Effector memory CD8-positive, alpha-beta T cell (primary cell): Measurements from ENCODE around the gene DNAJC7.
A peak's percentile ranks its signal among the peaks of the same experiment; 100 is the strongest.
"Not testable (repeated sequence)": the region's sequence is repeated elsewhere in the genome, so short reads cannot be mapped to it uniquely, and the experiment has no call there.

Source experiments
- ATAC-seq: fragments of 150-1000 bp; cut with Tn5 transposase; replicated peaks from 2 replicates; pipeline ENCODE4 v1.10.0; 2021; ENCODE audit warnings: mild to moderate bottlenecking, moderate library complexity
- DNase-seq, 3 experiments: peaks; one replicate each; pipeline ENCODE4 v3.0.0; 2021
- H3K27ac Mint-ChIP-seq, 2 donors: one replicate each; pipeline ENCODE4 v1.8.0; 2022; ENCODE audit warnings: mild to moderate bottlenecking in 2 of 2, mixed read lengths in 2 of 2, moderate library complexity in 2 of 2
- H3K27me3 Mint-ChIP-seq, 2 donors: one replicate each; pipeline ENCODE4 v1.8.0; 2022; ENCODE audit warnings: mixed read lengths in 2 of 2
- H3K36me3 Mint-ChIP-seq: one replicate; pipeline ENCODE4 v1.8.0; 2022; ENCODE audit warnings: mild to moderate bottlenecking, moderate library complexity, mixed read lengths; ENCODE audit not compliant: insufficient read depth
- H3K4me1 Mint-ChIP-seq, 2 donors: one replicate each; pipeline ENCODE4 v1.8.0; 2022; ENCODE audit warnings: low read depth in 2 of 2, mixed read lengths in 2 of 2
- H3K4me3 Mint-ChIP-seq, 2 donors: one replicate each; pipeline ENCODE4 v1.8.0; 2022; ENCODE audit warnings: mild to moderate bottlenecking in 2 of 2, mixed read lengths in 2 of 2, moderate library complexity in 2 of 2
- H3K9me3 Mint-ChIP-seq, 2 donors: one replicate each; pipeline ENCODE4 v1.8.0; 2022; ENCODE audit warnings: mixed read lengths in 2 of 2

Gene DNAJC7

DNA sequence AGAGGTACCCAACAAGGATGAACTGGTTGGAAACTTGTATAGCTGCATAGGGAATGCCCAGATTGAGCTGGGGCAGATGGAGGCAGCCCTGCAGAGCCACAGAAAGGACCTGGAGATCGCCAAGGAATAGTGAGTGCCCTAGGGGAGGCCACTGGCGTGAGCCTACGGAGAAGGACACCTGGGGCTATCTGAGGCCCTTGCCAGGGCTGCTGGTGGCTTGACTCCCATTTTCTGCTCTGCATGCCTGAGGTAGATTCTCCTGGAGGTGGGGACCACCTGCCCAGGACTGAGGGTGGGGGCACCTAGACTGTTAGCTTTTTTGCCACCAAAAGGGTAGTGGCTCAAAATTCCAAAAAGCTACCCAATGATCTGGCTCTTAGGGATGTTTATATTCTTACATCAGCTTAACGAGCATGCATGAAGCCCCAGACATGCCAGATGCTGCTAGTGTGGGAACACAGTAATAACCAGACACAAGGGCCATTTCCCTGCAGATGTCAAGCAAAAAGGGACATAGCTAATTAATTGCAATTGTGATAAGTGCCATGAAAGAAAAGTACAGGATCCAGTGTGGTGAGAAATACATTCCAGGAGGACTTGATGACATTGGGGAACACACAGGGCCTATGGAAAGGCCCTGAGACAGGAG is 78.1 kb downstream of the DNAJC7 start:
- peaks cover 4 to 28% of the 10 kb centered on the region in 2 donors for H3K27me3 Mint-ChIP-seq
- peaks cover 7% of the 10 kb centered on the region for H3K36me3 Mint-ChIP-seq
- H3K4me1 Mint-ChIP-seq = no peaks in the 10 kb centered on the region
- DNase-seq (no peak), ATAC-seq (no peak)
- no peaks in the 10 kb centered on the region for H3K9me3 Mint-ChIP-seq
- no peak overlapping the region for H3K4me3 Mint-ChIP-seq
- peak overlapping the region in 1 of 2 donors; percentile 38 for H3K27ac Mint-ChIP-seq

DNA sequence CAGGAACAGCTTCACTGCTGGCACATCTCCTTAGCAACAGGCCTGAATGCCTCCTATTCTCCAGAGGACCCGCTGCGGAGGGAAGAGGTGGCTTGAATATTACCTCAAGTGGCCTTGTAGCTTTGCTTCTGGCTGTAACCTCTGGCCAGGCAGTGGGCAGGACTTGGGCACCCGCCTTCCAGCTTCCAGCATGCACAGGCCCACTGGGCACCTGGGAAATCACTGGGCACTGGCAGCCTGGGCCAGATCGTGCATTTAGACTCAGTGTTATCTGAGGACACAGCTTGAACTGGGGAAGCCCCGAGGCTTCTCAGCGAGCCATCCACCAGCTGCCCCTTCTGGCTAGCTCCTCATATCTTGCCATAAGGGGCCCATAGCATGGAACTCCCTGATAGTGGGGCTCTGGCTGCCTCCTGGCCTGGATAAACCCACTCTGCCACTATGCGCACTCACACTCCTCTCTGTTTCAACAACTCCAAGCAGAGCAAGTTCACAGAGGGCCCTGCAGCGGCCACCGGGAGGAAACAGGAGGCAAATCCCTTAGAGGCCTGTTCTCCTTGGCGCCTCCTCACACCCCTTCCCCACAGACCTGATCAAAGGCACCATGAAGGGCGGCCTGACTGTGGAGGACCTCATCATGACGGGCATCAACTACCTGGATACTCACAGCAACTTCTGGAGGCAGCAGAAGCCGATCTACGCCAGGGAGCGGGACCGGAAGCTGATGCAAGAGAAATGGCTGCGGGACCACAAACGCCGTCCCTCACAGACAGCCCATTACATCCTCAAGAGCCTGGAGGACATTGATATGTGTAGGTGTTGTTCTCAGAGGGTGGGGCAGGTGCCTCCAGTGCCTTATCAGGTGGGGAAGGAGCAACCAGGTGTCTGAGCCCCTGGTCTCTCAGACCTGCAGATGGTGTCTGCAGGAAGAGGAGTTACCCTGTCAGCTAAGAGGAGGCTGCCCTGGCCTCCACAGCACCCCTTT is 79.0 kb downstream of the DNAJC7 start:
- no peak for DNase-seq

DNA sequence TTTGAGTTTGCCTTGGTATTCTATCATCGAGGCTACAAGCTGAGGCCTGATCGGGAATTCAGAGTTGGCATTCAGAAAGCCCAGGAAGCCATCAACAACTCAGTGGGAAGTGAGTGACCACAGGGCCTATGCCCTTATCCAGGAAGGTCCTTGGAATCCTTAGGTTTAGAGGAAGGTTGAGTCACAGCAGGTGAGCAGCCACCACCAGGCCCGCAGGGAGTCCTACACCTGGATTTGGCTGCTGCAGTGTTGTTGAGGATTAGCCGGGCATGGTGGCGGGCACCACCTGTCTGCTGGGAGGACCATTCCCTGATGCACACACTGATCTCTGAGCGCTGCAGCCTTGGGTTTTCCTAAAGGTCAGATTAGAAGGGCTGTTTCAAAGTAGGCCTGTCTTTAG is 81.6 kb downstream of the DNAJC7 start:
- peaks cover 4 to 19% of the 10 kb centered on the region in 2 donors for H3K27me3 Mint-ChIP-seq
- ATAC-seq = no peak
- no peak overlapping the region for H3K4me3 Mint-ChIP-seq
- H3K9me3 Mint-ChIP-seq = no peaks in the 10 kb centered on the region
- peaks cover 14% of the 10 kb centered on the region for H3K36me3 Mint-ChIP-seq
- H3K4me1 Mint-ChIP-seq = peaks cover 0 to under 1% of the 10 kb centered on the region in 2 donors
- no peak for DNase-seq
- H3K27ac Mint-ChIP-seq = no peak overlapping the region

More for the DNA sequence above, 79.0 kb downstream of the DNAJC7 start:
- H3K27ac Mint-ChIP-seq = peak overlapping the region in 1 of 2 donors; percentile 38
- ATAC-seq = no peak
- H3K4me3 Mint-ChIP-seq = no peak overlapping the region
- H3K9me3 Mint-ChIP-seq = no peaks in the 10 kb centered on the region
- H3K27me3 Mint-ChIP-seq = peaks cover 4 to 28% of the 10 kb centered on the region in 2 donors
- H3K4me1 Mint-ChIP-seq = no peaks in the 10 kb centered on the region
- peaks cover 7% of the 10 kb centered on the region for H3K36me3 Mint-ChIP-seq

- Mint-ChIP-seq H3K27me3 (peaks cover 0 to 4% of the 10 kb centered on the region in 2 donors), H3K9me3 (no peaks in the 10 kb centered on the region), H3K4me3 (no peak overlapping the region), H3K4me1 (peaks cover 12 to 18% of the 10 kb centered on the region in 2 donors), H3K27ac (peak overlapping the region in 1 of 2 donors; percentile 62), H3K36me3 (peaks cover 11% of the 10 kb centered on the region)
- no peak for ATAC-seq
- no peak for DNase-seq
Measured at GRCh38 chr17:41932816-41933389, 84.3 kb downstream of the DNAJC7 start.

- H3K9me3 Mint-ChIP-seq, ATAC-seq, DNase-seq, H3K27me3 Mint-ChIP-seq: not testable (repeated sequence)
- Mint-ChIP-seq H3K4me3 (peak overlapping the region in 1 of 2 donors; percentile 86), H3K27ac (peak overlapping the region; percentile 91 to 93), H3K36me3 (peaks cover 11% of the 10 kb centered on the region), H3K4me1 (peaks cover 12 to 18% of the 10 kb centered on the region in 2 donors)
Measured at GRCh38 chr17:41931715-41932114, 85.5 kb downstream of the DNAJC7 start.

- Mint-ChIP-seq H3K4me1 (peaks cover 12 to 18% of the 10 kb centered on the region in 2 donors), H3K27ac (peak overlapping the region; percentile 91 to 93), H3K36me3 (peaks cover 11% of the 10 kb centered on the region), H3K4me3 (peak overlapping the region; percentile 86 to 89)
- not testable (repeated sequence) for DNase-seq, H3K27me3 Mint-ChIP-seq, H3K9me3 Mint-ChIP-seq
- ATAC-seq = peak; percentile 55
Measured at GRCh38 chr17:41930833-41931156, 86.4 kb downstream of the DNAJC7 start.

- Mint-ChIP-seq H3K27me3 (peaks cover 0 to 4% of the 10 kb centered on the region in 2 donors), H3K4me3 (peak within 1 kb of the TSS; percentile 86 to 89), H3K9me3 (no peaks in the 10 kb centered on the region), H3K4me1 (peaks cover 12 to 18% of the 10 kb centered on the region in 2 donors), H3K36me3 (peaks cover 11% of the 10 kb centered on the region), H3K27ac (peak within 1 kb of the TSS; percentile 91 to 93)
- ATAC-seq (peak; percentile 98), DNase-seq (peak; percentile 92 to 94 (median 94))
Measured at GRCh38 chr17:41930009-41930832, 87.0 kb downstream of the DNAJC7 start, which contains the start of gene ODAD4. Gene ODAD4, plus strand, starts transcription at chr17:41930617. Its CDS starts 107 bp downstream, at chr17:41930724.

- H3K36me3 Mint-ChIP-seq = peaks cover 11% of the 10 kb centered on the region
- H3K4me1 Mint-ChIP-seq = peaks cover 12 to 18% of the 10 kb centered on the region in 2 donors
- H3K27ac Mint-ChIP-seq = peak overlapping the region; percentile 91 to 93
Measured at GRCh38 chr17:41928693-41929251, 88.5 kb downstream of the DNAJC7 start.

More at GRCh38 chr17:41928693-41929251, 88.5 kb downstream of the DNAJC7 start:
- H3K9me3 Mint-ChIP-seq = no peaks in the 10 kb centered on the region
- H3K27me3 Mint-ChIP-seq = no peaks in the 10 kb centered on the region
- DNase-seq (no peak), ATAC-seq (no peak)
- peak overlapping the region in 1 of 2 donors; percentile 89 for H3K4me3 Mint-ChIP-seq
